ENCODE data around the gene P2RY8. TPM values are rescaled to one million over a fixed set of nuclear protein-coding genes. Genes with fewer than 3 reads are reported as not detected.

Gene P2RY8
- total RNA-seq, 4 donors from 2014 or later, result 0.98 to 7.1 (median 2.7) TPM

- no peak for TF ChIP-seq CTCF (IDR thresholded peaks at IDR 0.05; ENCODE audit: low read depth)
Observed at GRCh38 chrX:1488745-1489144, 48.2 kb downstream of the P2RY8 start.

- no peak for TF ChIP-seq CTCF (IDR thresholded peaks at IDR 0.05; ENCODE audit: low read depth)
Observed at GRCh38 chrX:1488141-1488540, 48.8 kb downstream of the P2RY8 start.

GRCh38 chrX:1487401-1487800 is 49.6 kb downstream of the P2RY8 start:
- no peak for TF ChIP-seq CTCF (IDR thresholded peaks at IDR 0.05; ENCODE audit: low read depth)

GRCh38 chrX:1486749-1487361 is 50.1 kb downstream of the P2RY8 start:
- TF ChIP-seq CTCF (IDR thresholded peaks at IDR 0.05; ENCODE audit: low read depth), result no peak

- TF ChIP-seq CTCF (IDR thresholded peaks at IDR 0.05; ENCODE audit: low read depth), result no peak
Observed at GRCh38 chrX:1486177-1486576, 50.8 kb downstream of the P2RY8 start.

GRCh38 chrX:1485033-1485432 is 52.0 kb downstream of the P2RY8 start:
- no peak for TF ChIP-seq CTCF (IDR thresholded peaks at IDR 0.05; ENCODE audit: low read depth)

GRCh38 chrX:1484638-1485019 is 52.4 kb downstream of the P2RY8 start:
- no peak for TF ChIP-seq CTCF (IDR thresholded peaks at IDR 0.05; ENCODE audit: low read depth)

All from subcutaneous adipose tissue (tissue), 4 donors.